HS-5 (cell line): Measurements from ENCODE around the gene PSEN2.

Experiments
- DNase-seq: peaks from one replicate; pipeline ENCODE4 v3.0.0-alpha.2; 2012; ENCODE audit warnings: low read depth

Gene PSEN2

DNA sequence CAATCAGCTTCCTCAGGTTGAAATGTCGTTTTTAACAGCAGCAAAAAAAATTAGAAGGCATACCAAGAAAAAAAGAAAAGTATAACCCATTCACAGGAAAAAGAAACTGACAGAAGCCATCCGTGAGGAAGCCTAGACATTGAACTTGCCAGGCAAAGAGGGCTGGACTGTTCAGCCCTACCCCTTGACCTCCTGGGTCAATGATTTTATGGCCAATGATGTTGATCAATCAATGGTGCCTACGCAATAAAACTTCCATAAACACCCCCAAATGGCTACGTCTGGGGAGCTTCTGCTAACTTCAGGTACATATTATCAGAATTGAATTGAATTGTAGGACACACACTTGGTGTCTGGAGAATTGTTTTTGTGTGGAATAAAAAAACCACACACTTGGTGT, 4.8 kb upstream of the PSEN2 start:
- DNase-seq = no peak

- no peak for DNase-seq
Observed at GRCh38 chr1:226867461-226868054, 2.9 kb upstream of the PSEN2 start.

DNA sequence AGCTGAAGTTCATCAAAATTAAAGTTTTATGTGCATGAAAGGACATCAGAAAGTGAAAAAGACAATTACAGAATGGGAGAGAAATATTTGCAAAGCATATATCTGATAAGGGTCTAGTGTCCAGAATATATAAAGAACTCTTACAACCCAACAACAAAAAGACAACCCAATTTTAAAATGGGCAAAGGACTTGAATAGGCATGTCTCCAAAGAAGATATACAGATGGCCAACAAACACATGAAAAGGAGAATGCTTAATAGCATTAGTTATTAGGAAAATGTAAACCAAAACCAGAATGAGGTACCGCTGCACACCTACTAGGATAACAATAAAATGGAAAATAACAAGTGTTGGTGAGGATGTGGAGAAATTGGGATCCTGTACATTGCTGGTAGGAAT, 1.7 kb upstream of the PSEN2 start:
- DNase-seq = no peak

GRCh38 chr1:226870026-226870400, 403 bp upstream of the PSEN2 start:
- DNase-seq = no peak

GRCh38 chr1:226871636-226872327, 1.4 kb downstream of the PSEN2 start:
- DNase-seq = no peak

DNA sequence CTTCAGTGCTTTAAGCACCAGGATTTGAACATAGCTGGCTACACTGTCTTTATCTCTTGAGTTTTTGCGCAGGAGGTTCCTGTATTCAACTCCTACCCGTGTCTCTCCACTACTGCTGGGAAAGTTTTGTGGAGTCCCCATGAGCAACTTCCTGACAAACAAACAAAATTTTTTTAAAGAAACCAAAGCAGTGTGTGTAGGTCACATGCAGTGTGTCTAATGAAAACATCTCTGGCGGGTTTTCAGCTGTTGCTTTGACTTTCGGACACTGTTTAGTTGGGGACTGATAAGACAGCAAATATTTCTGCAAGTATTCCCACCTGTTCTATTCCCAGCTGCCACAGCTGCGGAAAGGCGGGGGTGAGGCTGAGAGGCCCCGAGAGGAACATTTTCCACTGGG, 2.0 kb downstream of the PSEN2 start:
- DNase-seq = no peak

DNA sequence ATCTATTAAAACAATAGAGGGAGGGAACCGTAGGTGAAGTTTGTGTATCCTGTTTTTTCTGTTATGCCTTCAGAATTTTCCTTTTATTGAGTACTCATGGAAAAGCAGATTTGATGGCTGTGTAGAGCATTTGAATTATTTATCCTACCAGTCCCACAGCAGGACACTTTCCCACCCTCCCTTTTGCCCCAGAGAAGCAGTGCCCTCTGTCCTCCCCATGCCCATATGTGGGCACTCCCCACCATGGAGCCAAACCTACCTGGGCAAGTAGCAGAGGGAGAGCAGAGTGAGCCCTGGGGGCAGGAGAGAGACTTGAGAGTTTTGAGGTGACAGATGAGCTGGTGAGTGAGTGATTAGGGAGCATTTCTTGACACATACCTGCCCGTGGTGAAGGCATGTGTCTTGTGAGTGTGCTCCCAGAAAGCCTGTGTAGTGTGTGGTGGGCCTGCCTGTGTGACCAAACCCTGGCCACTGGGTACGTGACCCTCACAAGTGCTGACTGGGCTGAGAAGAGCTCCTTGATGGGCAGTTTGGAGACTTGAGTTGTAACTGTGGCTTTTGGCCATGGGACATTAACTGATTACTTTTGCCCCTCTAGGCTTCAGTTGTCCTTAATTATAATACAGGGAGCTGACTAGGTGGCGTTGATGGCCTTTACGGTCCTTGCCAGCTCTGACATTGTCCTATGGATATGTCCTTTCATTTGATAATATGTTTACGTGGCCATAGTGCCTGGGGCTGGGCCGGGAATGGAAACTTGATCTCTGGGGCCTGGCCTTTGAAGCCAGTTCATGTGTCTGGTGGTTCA, 3.6 kb downstream of the PSEN2 start:
- no peak for DNase-seq

- DNase-seq = no peak
Observed at GRCh38 chr1:226874579-226875425, 4.4 kb downstream of the PSEN2 start.

DNA sequence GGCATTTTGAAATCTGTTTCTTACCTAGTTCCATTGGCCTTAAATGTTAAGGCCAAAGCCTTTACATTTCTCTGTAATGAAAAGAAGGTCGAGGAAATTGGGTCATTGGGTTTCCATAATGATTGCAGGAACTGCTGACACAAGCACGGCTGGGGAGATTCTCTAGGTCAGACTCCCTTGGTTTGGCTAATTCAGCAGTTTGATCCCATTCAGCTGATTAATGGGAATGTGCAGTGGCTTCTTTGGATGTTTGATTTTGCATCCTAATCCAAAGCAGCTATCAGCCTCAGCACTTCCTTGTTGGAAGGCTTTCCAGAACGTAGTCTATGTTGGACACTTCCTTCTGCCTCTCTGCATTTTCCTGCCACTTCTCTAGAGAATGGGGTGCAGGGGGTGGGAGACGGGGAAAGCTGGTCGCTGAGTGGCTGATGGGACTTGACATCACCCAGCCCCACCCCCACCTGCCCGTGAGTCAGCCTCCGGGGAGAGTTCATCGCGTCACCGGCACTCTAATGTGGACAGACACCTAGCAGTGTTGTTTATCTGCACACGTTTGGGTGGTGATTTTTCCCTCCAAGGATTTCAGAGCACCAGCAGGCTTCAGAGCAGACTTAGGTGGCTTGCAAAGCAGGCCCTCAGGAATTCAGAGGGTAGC, 5.4 kb downstream of the PSEN2 start:
- no peak for DNase-seq

GRCh38 chr1:226877669-226878068, 7.3 kb downstream of the PSEN2 start:
- DNase-seq = no peak

DNA sequence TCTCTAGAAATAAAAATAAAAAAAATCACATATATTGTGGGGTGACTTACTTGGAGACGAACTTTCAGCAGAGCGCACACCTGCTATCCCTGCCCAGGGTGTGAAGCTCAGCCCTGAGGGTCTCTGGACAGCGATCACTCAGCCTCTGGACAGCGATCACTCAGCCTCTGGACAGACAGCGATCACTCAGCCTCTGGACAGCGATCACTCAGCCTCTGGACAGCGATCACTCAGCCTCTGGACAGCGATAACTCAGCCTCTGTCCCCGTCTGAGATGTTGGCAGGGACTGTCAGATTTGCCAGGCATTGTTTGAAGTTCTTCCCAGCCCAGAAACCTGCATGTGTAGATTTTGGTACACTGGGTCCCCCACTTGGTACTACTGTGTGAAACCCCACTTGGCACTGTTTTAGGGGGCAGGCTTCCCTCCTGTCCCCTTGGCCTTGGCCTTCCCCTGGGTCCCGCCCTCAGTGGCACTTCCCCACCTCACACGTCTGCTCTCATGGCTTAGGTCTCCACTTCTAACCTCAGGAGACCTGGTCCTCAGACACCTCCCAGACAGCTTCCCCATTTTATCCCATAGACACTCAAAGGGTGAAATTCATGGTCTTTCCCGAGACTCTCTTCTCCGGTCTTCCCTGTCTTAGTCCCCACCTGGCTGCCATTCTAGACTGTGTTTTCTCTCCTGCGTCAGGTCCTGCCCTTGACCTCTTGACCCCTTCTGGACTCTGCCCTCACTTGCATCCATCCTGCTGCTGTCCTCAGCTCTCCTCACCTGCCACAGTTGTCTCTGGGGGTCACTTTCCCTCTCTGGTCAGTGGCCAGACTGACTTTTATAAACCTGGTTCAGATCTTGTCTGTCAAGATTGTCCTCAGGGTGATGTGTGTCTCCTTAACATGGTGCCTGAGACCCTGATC, 10.2 kb downstream of the PSEN2 start:
- no peak for DNase-seq

- no peak for DNase-seq
Observed at GRCh38 chr1:226881515-226882185, 11.2 kb downstream of the PSEN2 start.

DNA sequence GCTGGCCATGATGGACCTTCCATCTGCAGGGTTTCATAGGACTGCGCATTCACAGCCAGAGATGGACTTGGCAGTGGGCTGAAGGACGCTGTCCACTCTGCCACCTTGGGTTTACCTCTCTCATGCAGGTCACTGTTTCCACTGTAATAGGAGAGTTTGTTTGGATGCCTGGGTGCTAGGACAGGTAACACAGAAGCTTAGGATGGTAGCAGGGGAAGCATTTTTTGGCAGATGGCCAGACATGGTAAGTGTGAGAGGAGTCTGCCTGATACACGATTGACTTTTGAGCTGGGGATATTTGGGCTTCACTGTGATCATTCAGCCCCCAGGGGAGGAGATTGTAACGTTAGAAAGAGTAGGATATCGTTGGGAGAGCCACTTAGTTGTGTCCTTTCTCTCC, 11.8 kb downstream of the PSEN2 start:
- DNase-seq = no peak

GRCh38 chr1:226882631-226883409, 12.4 kb downstream of the PSEN2 start:
- no peak for DNase-seq

DNA sequence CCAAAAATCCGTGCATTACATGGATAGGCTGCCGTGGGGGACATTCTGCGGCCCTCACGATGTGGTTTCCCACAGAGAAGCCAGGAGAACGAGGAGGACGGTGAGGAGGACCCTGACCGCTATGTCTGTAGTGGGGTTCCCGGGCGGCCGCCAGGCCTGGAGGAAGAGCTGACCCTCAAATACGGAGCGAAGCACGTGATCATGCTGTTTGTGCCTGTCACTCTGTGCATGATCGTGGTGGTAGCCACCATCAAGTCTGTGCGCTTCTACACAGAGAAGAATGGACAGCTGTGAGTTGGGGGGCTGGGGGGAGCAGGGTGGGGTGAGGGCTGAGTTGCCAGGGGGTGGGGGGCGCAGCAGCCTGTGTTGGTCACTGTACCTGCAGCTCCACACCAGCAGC, 13.2 kb downstream of the PSEN2 start:
- no peak for DNase-seq

GRCh38 chr1:226884116-226884625, 13.8 kb downstream of the PSEN2 start:
- DNase-seq = no peak

DNA sequence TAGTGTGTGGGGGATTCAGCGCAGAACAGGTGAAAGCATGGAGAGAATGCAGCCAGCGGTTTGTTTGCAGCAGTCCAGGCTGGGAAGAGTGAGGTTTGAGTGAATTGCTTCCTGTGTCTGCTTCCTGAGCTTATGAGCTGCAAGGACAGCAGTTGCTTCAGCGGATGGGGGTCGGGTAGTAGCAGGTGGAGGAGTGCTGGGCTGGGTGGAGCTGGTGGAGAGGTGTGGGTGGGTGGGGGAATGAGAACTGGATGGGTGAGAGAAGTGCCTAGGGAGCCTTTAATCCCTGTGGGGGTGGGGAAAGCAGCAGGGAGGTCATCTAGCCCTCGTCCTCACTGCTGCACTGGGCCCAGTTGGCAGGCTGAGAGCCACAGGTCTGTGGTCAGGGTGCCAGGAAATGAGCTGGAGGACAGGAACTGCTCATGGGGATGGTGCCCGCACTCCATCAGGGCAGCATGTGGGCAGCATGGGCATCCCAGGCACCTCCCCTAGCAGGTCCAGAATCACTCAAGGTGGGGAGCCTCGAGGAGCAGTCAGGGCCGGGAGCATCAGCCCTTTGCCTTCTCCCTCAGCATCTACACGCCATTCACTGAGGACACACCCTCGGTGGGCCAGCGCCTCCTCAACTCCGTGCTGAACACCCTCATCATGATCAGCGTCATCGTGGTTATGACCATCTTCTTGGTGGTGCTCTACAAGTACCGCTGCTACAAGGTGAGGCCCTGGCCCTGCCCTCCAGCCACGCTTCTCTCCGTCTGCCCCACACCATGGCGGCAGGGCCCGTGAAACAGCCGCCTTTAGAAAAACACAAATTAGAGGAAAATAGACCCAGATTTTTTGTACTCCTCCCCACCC, 14.8 kb downstream of the PSEN2 start:
- no peak for DNase-seq
